Skin epidermis (tissue), 12 donors: ENCODE results near the gene ALAS1.
A peak's percentile ranks its signal among the peaks of the same experiment; 100 is the strongest.

Source experiments
- H3K27ac ChIP-seq, 21 experiments: fragments of 200-600 bp; sonication (generic) in 11 of 21; one replicate each; pipeline ENCODE4 v1.5.0; 2020; ENCODE audit warnings: mild to moderate bottlenecking in 3 of 21, inconsistent platforms in 2 of 21, moderate library complexity in 2 of 21
- H3K4me3 ChIP-seq, 7 experiments: fragments of 200-600 bp; sonication (generic) in 2 of 7; one replicate each; pipeline ENCODE4 v1.5.0; 2020; ENCODE audit warnings: inconsistent platforms in 2 of 7, mild to moderate bottlenecking in 2 of 7, moderate library complexity in 1 of 7

Gene ALAS1

DNA sequence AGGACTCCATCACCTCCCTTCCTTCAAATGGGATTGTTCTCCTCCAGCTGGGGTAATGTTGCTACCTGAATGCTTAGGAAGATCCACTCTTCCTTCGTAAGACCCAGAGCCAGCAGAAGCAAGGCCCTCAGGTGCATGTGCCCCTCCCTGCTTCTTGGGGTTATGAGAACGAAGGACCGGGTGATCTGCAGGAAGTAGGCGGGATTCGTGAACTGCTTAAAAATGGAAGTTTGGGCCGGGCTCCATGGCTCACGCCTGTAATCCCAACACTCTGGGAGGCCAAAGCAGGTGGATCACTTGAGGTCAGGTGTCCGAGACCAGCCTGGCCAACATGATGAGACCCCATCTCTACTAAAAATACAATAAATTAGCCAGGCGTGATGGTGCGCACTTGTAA lies 19.4 kb downstream of the ALAS1 start:
- H3K27ac ChIP-seq, result peak overlapping the region in 20 of 21 experiments; percentile 47 to 80 (median 70)
- no peak overlapping the region for H3K4me3 ChIP-seq

DNA sequence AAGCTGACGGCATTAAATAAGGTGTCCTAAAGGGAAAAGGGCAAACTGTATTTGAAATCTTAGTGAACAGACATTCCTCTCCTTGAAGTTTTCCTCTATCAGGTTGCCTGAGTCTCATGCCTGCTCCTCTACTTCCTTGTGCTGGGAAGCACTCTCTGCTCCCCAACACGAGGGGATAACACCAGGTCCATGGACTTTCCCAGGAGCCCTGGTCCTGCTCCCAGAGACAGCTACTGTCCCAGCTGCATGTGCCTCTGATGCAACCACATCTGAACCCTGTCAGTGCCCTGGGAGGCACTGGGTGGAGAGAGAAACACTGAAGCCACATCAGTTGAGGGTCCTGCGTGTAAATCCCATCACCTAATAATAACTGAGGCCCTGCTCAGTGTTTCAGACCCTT lies 20.1 kb downstream of the ALAS1 start:
- H3K27ac ChIP-seq, result peak overlapping the region in 20 of 21 experiments; percentile 47 to 80 (median 70)
- no peak overlapping the region for H3K4me3 ChIP-seq

DNA sequence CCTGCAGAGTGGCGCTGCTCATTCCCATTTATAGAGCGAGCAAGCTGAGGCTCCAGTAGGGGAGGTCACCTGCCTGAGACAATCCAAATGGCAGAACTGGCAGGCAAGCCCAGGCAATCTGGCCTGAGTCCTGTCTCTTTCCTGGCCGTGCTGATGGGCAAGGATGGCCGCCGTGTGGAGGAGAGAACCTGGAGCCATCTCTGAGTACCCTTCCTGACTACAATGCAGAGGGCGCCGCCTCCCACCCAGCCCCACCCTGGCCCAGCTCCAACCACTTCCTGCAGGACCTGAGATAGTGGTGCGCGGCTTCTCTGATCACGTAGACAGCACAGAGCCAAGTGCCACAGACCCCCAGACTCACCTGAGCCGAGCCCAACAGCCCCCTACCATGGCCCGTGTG lies 20.5 kb downstream of the ALAS1 start:
- Histone ChIP-seq H3K27ac (peak overlapping the region in 20 of 21 experiments; percentile 1 to 80 (median 68)), H3K4me3 (no peak overlapping the region)

DNA sequence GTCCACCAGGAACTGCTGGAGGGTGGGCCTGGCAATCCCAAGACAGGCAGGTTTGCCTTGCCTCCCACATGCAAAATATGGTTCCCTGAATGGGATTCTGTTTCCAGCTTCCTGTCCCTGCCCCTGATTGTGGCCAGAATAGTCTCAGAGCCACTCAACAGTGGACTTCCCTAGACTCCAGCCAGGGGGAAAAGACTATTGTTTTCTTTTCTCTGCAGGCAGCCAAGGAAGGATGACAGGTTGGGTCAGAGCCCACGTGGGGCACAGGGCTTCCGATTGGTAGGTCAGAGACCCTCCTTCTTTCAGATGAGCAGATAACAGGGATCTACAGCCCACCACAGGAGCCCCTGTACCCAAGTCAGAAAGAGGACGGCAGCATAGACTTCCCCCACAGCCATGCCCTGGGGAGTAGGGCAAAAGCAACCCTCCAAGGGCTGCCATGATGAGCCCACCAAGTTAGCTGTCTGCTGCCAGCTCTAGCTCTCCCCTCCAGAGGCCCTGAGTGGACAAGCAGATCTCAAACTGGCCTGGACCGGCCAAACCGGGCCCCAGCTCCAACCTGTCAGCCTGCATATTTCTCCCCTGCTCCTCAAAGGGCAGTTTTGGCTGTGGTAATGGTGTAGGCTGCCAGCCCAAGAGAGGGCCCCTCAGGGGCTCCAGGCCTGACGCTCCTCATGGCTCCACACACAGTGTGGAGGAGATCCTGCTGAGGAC lies 21.1 kb downstream of the ALAS1 start:
- H3K27ac ChIP-seq, result peak overlapping the region in 18 of 21 experiments; percentile 22 to 80 (median 71)

DNA sequence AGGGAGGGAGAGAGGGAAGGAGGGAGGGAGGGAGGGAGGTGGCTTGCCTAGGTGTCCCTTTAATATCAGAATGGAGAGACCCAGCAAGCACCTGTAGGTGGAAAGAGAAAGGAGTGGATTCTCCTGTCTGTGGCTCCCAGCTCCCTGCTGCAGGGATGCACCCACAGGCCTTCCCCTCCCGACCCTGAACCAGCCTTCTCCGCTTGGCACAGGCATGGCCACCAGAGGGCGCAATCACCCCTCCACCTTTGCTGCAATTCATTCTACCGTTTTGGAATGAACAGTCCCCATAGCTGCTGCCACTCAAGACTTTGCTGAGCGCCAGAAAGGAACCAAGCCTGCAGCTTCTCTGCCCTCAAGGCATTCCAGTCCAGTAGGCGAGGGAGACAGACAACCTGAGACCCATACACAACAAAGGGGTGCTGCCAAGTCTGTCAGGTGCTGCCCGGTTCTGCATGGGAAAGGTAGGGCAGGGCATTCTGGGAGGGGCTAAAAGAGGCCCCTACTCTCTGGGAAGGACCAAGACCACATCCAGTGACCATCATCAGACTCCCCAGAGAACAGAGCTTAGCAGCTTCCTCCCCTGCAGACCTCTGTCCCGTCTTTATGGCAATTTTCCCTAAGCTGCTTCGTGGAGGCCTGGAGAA lies 22.5 kb downstream of the ALAS1 start:
- H3K4me3 ChIP-seq, result no peak overlapping the region
- H3K27ac ChIP-seq, result peak overlapping the region in 3 of 21 experiments; percentile 10 to 76 (median 47)

More for the DNA sequence above, 21.1 kb downstream of the ALAS1 start:
- H3K4me3 ChIP-seq, result no peak overlapping the region

DNA sequence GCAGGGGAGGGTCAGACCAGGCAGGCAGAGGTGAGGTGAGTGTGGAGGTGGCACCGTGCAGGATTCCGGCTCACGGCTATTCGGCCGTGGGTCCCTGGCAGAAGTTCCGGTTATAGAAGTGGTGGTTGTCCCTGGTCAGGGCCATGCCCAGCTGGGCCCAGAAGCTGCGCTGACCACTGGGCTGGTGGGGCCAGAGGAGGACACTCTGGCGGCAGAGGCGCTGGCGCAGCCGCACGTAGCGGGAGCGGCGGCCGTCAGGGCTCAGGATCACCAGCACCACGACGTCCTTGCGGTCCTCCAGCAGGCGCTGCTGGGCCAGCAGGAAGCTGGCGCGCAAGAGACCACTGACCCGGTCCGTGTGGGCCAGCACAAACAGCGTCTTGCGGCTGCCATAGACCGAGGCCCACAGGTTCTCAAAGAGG lies 23.2 kb downstream of the ALAS1 start:
- Histone ChIP-seq H3K27ac (peak overlapping the region in 5 of 21 experiments; percentile 10 to 72 (median 50)), H3K4me3 (no peak overlapping the region)

DNA sequence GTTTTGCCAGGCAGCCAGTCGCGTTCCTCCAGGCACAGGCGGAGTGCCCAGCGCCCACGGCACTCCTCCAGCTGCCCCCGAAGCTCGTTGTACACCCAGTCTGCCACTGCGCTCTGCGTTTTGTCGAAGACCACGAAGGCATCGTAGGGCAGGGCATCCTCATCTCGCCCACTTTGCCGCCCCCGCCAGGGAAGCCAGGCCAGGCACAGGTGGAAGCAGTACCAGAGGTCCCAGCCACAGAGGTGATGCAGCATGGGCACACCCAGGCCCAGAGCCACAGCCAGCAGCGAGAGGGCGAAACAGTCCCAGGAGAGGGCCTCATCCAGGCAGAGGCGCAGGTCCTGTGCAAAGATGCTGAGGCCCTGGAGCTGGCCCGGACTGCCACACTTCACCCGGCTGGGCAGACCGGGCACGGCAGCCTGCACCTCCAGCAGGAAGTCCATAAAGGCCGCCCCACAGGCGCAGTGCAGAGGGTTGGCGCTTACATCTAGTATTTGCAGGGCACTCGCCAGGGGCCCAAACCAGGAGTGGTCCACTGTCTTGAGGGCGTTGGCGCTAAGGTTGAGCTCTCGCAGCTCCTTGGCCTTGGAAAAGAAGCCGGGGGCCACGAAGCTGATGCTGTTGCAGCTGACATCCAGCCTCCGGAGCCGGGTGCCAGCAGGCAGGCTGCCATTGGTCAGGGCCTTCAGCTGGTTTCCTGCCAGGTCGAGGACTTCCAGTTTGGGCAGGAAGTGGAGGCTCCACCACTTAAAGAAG lies 23.8 kb downstream of the ALAS1 start:
- Histone ChIP-seq H3K27ac (peak overlapping the region in 7 of 21 experiments; percentile 4 to 72 (median 50)), H3K4me3 (peak overlapping the region in 1 of 7 experiments; percentile 15)

DNA sequence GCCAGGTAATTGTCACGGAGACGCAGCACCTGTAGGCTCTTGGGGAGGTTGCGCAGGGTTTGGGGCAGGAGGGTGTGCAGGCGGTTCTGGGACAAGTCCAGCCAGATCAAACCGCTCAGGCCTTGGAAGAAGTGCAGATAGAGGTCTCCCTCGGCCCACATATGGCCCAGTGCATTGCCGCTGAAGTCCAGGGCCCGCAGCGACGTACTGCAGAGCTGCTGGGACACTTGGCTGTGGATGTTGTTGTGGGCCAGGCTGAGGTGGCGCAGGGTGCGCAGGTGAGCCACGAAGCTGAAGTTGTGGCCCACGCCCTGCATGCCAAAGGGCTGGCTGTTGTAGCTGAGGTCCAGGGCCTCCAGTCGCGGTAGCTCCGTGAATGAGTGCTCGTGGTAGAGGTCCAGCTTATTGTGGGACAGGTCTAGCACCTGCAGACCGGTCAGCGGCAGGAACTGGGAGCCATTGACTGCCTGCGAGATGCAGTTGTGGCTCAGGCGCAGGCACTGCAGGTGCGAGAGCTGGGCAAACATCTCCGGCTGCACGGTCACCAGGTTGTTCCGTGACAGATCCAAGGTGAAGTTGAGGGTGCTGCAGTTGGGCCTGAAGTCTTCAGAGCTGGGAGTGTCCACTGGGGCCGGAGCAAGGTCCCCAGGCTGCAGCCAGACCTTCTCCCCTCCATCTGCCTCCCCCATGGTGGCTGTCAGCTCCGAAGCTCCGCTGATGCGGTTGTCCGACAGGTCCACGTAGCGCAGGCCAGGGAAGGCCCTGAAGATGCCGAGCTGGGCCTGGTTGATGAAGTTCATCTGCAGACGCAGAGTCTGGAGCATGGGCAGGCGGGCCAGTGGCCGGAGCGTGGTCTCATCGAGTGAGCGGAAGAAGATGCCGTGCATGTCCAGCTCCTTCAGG lies 24.6 kb downstream of the ALAS1 start:
- H3K4me3 ChIP-seq, result peak overlapping the region in 1 of 7 experiments; percentile 15
- peak overlapping the region in 5 of 21 experiments; percentile 4 to 72 (median 50) for H3K27ac ChIP-seq

DNA sequence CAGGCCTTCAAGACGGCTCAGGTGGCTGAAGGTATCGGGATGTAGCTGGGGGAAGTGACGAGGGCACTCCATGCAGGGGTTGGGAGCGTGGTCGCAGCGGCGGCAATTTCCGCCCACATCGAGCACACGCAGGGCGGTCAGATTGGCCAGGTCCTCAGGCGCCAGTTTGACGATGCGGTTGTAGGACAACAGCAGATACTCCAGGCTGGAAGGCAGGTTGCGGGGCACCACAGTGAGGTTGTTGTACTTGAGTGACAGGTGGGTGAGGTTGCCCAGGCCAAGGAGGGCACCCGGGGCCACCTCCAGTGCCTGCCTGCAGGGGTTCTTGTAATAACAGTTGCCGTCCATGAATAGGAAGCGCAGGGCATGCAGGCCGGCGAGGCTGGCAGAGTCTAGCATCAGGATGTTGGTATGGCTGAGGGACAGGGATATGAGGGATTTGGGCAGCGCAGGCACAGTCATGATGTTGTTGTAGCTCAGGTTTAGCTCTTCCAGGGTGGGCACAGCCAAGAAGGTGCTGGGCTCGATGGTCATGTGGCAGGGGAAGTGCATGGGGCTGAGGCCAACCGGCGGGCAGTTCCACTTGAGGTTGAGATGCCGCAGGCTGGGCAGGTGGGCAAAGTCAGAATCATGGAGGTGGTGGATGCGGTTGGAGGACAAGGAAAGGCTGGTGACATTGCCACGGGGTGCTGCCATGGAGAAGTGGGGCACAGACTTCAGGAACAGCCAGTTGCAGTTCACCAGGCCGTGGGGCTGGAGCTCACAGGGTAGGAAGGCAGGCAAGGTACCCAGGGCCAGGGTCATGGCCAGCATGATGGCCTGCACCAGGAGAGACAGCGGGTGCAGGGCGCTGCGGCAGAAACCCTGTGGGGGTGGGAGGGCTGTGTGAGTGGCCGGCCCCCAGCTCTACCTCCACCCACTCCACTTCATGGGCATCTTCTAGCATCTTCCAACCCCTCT lies 25.8 kb downstream of the ALAS1 start:
- Histone ChIP-seq H3K4me3 (no peak overlapping the region), H3K27ac (peak overlapping the region in 2 of 21 experiments; percentile 21 to 65)

DNA sequence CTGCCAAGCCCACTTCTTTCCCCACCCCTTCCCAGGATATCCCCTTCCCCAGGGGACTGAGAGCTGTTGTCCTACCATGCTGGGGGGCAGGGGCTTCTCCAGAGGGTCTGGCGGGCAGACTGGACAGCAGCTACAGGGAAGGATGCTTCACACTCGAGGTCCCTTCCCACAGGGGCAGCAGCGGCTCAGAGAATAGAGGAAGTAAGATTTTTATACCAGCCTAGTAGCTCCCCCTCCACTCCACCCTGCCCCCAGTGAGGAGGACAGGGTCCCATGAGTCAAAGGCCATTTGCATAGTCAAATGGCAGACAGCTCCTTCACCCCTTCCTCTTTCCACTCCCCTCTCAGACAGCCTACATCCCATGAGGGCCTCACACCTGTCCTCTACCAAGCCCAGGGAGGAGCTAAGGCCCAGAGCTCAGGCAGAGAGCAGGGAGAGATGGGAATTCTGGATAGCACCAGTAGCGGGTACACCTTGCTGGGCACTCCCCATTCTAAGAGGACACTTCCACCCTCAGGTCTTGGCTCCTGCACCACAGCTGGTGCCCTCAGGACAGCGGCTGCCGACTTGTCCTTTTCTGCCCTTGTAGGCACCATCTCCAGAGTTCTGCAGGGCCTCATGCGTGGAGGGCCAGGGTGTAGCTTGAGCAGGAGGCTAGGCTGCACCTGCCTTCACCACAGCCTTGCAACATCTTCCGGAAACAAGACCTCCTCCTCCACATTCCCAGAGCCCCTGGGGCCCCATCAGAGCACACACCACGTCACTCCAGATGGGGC lies 27.7 kb downstream of the ALAS1 start, which contains the start of gene TLR9:
Gene TLR9 (minus strand): TSS at position 194 of the 777 bp plus-strand sequence. CDS start 116 bp downstream, at position 78.
- peak within 1 kb of the TSS in 6 of 21 experiments; percentile 15 to 78 (median 56) for H3K27ac ChIP-seq

DNA sequence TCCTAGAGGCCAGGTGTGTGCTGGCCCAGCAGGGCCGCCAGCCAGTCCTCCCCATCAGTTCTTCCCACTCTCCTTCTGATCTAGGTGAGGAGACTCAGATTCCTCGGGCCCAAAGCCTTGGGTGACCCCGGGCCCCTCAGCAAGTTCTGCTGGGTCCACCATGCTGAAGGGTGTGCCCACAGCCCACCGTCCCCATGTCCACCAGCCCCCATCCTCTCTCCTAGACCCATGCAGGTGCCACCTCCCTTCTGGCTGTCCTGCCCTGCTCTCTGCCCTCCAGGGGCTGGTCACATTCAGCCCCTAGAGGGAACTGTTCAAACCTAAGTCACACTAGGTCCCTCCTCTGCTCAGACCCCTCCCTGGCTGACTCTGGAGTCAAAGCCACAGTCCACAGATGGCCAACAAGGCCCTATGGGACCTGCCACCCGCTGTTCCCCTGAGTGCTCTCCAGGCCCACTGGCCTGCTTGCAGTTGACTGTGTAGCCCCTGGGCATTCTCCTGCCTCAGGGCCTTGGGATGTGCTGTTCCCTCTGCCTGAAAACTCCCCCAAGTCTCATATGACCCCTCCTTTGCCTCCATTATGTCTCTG lies 28.4 kb downstream of the ALAS1 start:
- H3K27ac ChIP-seq, result peak overlapping the region in 6 of 21 experiments; percentile 15 to 78 (median 56)
- H3K4me3 ChIP-seq, result no peak overlapping the region

More for the DNA sequence above, 27.7 kb downstream of the ALAS1 start, which contains the start of gene TLR9:
- H3K4me3 ChIP-seq, result no peak within 1 kb of the TSS

DNA sequence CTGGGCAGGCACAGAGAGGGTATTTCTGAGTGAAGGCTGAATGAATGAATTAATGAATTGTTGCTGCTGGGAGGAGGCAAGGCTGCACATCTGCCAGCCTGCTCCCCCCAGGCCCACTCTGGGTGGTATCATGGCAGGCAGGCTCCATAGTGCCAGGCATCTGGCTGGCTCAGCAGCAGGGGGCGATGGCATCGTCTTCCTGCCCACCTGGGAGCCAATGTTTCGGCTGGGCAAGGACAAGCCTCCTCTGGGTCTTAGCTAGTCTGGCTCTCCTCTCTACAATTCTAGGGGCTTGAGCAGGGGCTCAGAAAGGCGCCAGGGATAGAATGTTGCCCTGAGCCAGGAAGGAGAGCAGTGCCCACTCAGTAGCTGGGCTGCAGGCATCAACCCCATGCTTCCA lies 29.2 kb downstream of the ALAS1 start:
- H3K27ac ChIP-seq, result peak overlapping the region in 1 of 21 experiments; percentile 69
- H3K4me3 ChIP-seq, result no peak overlapping the region

DNA sequence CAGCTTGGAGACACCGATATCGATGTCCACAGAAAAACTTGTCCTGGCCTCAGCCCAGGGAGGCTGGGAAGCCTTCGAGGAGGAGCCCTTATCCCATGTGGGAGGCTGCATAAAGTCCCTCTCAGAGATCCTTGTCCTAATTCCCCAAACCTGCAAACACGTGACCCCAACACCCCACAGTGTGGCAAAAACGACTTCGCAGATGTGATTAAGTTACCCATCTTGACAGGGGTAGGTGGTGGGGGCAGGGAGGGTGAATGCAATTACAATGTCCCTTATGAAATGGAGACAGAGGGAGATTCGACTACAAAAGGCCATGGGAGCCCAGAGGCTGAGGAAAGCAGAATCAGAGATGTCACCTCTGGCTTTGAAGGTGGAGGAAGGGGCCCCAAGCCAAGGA lies 29.8 kb downstream of the ALAS1 start:
- Histone ChIP-seq H3K27ac (no peak overlapping the region), H3K4me3 (no peak overlapping the region)

DNA sequence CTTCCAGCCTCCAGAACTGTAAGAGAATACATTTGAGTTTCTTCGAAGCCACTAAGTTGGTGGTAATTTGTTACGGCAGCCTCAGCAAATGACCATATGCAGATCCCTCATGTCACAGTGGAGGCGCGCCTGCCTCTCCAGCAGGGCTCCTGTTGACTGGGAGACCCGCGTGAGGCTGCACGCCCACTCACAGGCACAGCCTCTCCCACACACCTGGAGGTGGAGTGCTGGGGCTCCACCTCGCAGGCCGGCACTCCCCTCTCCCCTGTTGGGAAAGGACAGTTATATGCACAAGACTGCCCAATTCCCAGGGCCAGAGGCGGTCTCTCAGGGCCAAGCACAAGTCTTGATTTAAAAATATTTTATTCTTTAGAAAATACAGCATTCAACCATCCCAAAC lies 30.3 kb downstream of the ALAS1 start:
- H3K4me3 ChIP-seq, result no peak overlapping the region

DNA sequence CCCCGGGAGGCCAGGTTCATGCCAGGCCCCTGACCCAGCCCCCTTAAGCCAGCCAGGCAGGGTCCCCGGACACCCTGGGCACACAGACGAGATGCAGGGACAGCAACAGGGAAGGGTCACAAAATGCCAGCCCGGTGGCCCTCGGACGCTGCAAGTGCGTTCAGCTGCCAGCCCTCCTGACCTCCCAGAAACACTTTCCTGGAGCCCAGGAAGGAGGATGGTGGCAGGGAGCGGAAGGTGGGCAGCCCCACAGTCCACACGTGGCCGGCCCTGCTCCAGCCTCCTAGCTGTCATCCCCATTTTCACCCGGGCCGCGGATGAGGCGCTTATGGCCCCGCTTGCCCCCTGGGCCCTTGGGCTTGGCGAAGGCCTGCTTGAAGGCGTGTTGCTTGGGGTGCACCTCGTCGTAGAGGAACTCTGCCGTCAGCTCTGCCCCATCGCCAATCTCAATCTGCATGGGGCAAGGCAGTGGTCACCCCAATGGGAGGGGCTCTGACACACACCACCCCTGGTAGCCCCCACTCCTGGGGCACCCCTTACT lies 30.9 kb downstream of the ALAS1 start:
- Histone ChIP-seq H3K4me3 (no peak overlapping the region), H3K27ac (no peak overlapping the region)

More for the DNA sequence above, 30.3 kb downstream of the ALAS1 start:
- no peak overlapping the region for H3K27ac ChIP-seq

DNA sequence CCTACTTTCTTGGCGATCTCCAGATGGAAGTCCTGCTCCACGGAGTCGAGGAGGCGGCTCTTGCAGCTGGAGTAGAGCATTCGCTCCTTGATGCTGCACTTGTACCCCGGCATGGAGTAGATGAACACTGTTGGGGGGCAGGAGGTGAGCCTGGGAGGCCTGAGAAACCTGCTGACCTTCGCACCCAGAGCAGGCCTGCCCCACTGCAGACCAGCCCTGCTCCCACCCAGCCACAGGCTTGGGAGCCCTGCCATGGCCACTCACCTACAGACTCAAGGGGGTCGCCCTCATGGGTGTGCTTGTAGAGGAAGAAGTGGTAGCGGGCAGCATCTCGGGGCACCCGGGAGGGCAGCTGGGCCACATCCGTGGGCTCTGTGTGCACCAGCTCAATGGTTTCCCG lies 31.7 kb downstream of the ALAS1 start:
- Histone ChIP-seq H3K4me3 (no peak overlapping the region), H3K27ac (no peak overlapping the region)

DNA sequence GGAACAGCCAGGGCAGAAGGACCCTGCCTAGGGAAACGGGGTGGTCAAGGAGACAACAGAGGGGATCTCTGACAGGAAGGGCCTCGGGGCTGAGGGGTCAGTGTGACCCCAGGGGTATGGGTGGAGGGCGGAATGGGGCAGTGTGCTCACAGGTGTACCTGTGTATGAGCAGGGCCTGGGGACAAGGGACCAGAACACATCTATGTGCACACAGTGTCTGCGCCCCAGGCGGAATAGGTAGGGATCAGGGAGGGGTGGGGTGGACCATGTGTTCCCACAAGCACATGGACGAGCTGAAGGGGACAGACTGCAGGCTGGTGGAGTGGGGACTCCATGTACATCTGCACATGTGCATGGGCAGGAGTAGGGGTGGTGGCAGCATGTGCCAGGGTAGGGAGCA lies 32.5 kb downstream of the ALAS1 start:
- H3K27ac ChIP-seq, result no peak overlapping the region
- no peak overlapping the region for H3K4me3 ChIP-seq
